ENCODE results near the gene DIAPH1.
A peak's percentile ranks its signal among the peaks of the same experiment; 100 is the strongest.

DIAPH1 gene

GRCh38 chr5:141477044-141477575, 141.7 kb downstream of the DIAPH1 start:
- H3K27ac ChIP-seq = peak overlapping the region in 16 of 21 experiments; percentile 48 to 89 (median 82)
- peak overlapping the region; percentile 44 to 71 (median 48) for H3K4me3 ChIP-seq

- Histone ChIP-seq H3K4me3 (peak overlapping the region; percentile 44 to 71 (median 48)), H3K27ac (peak overlapping the region; percentile 13 to 89 (median 78))
Observed at GRCh38 chr5:141476132-141476911, 142.5 kb downstream of the DIAPH1 start.

GRCh38 chr5:141475625-141476131, 143.1 kb downstream of the DIAPH1 start, which contains the start of gene PCDHGC3:
PCDHGC3 (plus strand) TSS chr5:141475966; CDS start chr5:141476117, 151 bp downstream.
- H3K4me3 ChIP-seq = peak within 1 kb of the TSS; percentile 44 to 71 (median 48)
- H3K27ac ChIP-seq = peak within 1 kb of the TSS; percentile 13 to 89 (median 78)

GRCh38 chr5:141465351-141465750, 153.4 kb downstream of the DIAPH1 start:
- no peak overlapping the region for H3K4me3 ChIP-seq

More at GRCh38 chr5:141465351-141465750, 153.4 kb downstream of the DIAPH1 start:
- no peak overlapping the region for H3K27ac ChIP-seq

Data from skin epidermis (tissue), 12 donors.